Measurements from ENCODE around the gene ASIC1. TPM values are rescaled to one million over a fixed set of nuclear protein-coding genes. Genes with fewer than 3 reads are reported as not detected.

The ASIC1 gene
- polyA plus RNA-seq, 1 experiment, result 7.0 TPM

DNA sequence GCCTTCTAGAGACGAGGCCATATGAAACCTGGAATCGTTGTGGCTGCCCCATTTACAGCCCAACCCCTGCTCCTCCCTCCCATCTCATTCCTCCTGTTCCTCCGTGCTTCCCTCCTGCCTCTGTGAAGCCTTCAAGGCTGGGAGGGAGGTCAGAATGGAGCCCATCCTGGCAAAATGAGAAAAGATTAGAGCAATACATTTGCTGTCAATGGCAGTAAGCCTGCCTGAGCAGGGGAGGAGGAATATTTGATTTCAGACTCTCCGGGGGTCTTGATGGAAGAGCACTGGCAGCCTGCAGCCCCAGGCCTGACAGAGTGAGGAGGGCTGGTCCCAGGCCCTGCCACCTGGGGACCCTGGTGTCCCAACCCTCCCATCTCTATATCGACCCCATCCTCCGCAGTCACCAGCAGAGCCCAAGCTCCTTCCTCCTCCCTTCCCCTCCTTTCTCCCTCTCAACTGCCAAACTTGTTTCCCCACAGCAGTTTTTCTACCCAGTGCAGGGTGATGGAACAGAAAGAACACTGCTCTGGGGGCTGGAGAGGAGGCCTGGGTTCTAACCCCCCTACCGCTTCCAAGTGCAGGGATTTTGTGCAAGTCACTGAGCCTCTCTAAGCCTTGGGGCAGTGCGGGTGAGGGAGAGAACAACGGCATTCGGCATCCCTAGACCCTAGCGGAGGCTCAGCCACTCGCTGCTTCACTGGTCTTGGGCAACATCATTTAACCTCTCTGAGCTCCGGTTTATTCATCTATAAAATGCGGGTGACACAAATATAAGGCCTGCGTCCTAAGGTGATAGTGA lies 16.1 kb upstream of the ASIC1 start:
- no peaks in the 10 kb centered on the region; the same call in 1 of the 2 replicates for H3K27me3 ChIP-seq (ENCODE audit: control insufficient read depth, insufficient read depth, low read length)
- no peak for DNase-seq (ENCODE audit: low read depth)
- TF ChIP-seq, protein P1, sequence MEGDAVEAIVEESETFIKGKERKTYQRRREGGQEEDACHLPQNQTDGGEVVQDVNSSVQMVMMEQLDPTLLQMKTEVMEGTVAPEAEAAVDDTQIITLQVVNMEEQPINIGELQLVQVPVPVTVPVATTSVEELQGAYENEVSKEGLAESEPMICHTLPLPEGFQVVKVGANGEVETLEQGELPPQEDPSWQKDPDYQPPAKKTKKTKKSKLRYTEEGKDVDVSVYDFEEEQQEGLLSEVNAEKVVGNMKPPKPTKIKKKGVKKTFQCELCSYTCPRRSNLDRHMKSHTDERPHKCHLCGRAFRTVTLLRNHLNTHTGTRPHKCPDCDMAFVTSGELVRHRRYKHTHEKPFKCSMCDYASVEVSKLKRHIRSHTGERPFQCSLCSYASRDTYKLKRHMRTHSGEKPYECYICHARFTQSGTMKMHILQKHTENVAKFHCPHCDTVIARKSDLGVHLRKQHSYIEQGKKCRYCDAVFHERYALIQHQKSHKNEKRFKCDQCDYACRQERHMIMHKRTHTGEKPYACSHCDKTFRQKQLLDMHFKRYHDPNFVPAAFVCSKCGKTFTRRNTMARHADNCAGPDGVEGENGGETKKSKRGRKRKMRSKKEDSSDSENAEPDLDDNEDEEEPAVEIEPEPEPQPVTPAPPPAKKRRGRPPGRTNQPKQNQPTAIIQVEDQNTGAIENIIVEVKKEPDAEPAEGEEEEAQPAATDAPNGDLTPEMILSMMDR (IDR thresholded peaks at IDR 0.05; ENCODE audit: insufficient read depth, low read depth, low read length), result no peak
- ChIA-PET POLR2A (no interaction called here), CTCF (interaction anchor here (1.4 to 8.0 kb wide), 8 partner anchors 13 to 74 kb away, joined by 4 to 102 read pairs (median 48); partner anchors contain the start of gene AQP6)
- no peaks in the 10 kb centered on the region for H3K36me3 ChIP-seq (ENCODE audit: control insufficient read depth, insufficient read depth, low read length)
- no peak overlapping the region for H3K4me3 ChIP-seq (ENCODE audit: low read depth, low read length)

DNA sequence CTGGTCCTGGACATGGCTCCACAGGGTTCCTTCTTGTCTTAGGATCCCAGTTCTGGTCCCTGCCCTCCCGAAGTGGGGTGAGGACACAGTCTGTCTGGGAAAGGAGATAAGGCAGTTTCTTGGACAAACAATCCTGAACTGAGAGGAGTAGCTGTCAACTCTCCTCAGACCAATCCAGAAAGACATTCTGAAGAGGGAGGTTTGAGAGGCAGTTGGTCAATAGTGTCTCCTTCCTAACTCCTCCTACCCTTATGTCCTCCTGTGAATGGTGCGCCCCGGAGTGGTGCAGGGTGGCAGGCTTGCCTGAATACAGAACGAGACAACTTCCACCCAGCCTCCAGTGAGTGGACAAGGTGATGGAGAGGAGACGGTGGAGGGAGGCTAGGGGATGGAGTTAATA lies 15.4 kb upstream of the ASIC1 start:
- DNase-seq (ENCODE audit: low read depth), result no peak
- Histone ChIP-seq H3K36me3 (ENCODE audit: control insufficient read depth, insufficient read depth, low read length) (no peaks in the 10 kb centered on the region), H3K27me3 (ENCODE audit: control insufficient read depth, insufficient read depth, low read length) (no peaks in the 10 kb centered on the region; the same call in 1 of the 2 replicates), H3K4me3 (ENCODE audit: low read depth, low read length) (no peak overlapping the region)
- TF ChIP-seq, protein P1 (IDR thresholded peaks at IDR 0.05; ENCODE audit: insufficient read depth, low read depth, low read length), result no peak
- ChIA-PET CTCF (interaction anchor here (1.0 to 8.0 kb wide), 5 partner anchors 13 to 68 kb away, joined by 4 to 102 read pairs (median 77); partner anchors contain the start of gene AQP6), POLR2A (no interaction called here)

DNA sequence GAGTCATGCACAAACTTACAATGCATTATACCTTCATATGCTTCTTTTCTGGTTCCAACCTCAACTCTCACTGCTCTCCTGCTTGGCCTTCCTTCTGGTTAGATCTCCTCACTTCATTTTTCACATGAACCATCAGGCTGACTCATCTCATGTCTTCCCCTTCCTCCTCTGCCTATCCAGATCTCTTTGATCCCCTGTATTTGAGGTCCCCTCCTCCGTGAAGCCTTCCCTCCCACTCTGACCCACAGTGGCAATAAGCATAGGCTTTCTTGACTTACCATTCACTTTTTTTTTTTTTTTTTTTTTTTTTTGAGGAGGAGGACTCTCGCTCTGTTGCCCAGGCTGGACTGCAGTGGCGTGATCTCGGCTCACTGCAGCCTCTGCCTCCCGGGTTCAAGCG lies 14.7 kb upstream of the ASIC1 start:
- H3K27me3 ChIP-seq (ENCODE audit: control insufficient read depth, insufficient read depth, low read length), result peaks cover under 1% of the 10 kb centered on the region
- TF ChIP-seq, protein P1 (IDR thresholded peaks at IDR 0.05; ENCODE audit: insufficient read depth, low read depth, low read length), result no peak
- H3K36me3 ChIP-seq (ENCODE audit: control insufficient read depth, insufficient read depth, low read length), result no peaks in the 10 kb centered on the region
- no peak for DNase-seq (ENCODE audit: low read depth)
- ChIA-PET CTCF (interaction anchor here (1.0 to 8.0 kb wide), 5 partner anchors 8 to 76 kb away, joined by 3 to 90 read pairs (median 4); no protein-coding TSS in a partner anchor), POLR2A (no interaction called here)
- H3K4me3 ChIP-seq (ENCODE audit: low read depth, low read length), result no peak overlapping the region

DNA sequence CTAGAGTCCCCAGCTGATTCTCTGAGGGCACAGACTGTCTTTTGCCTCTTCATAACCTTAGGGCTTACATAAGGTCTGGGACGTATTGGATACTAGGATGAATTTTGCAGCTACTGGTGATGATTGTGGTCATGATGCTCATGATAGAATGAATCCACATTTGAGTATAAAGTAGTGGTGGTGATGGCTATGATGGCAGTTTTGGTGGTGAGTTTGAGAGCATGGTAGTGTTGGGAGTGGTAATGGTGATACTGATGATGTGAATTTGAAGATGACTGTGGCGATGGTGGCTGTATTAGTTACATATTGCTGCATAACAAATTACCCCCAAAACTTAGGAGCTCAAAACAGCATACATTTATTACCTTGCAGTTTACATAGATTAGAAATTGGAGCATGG lies 14.1 kb upstream of the ASIC1 start:
- TF ChIP-seq, protein P1 (IDR thresholded peaks at IDR 0.05; ENCODE audit: insufficient read depth, low read depth, low read length), result no peak
- H3K36me3 ChIP-seq (ENCODE audit: control insufficient read depth, insufficient read depth, low read length), result no peaks in the 10 kb centered on the region
- no peak overlapping the region for H3K4me3 ChIP-seq (ENCODE audit: low read depth, low read length)
- H3K27me3 ChIP-seq (ENCODE audit: control insufficient read depth, insufficient read depth, low read length), result peaks cover 2% of the 10 kb centered on the region
- ChIA-PET POLR2A (no interaction called here), CTCF (interaction anchor here (0.7 to 2.3 kb wide), 5 partner anchors 9 to 77 kb away, joined by 3 to 15 read pairs (median 4); no protein-coding TSS in a partner anchor)
- no peak for DNase-seq (ENCODE audit: low read depth)

DNA sequence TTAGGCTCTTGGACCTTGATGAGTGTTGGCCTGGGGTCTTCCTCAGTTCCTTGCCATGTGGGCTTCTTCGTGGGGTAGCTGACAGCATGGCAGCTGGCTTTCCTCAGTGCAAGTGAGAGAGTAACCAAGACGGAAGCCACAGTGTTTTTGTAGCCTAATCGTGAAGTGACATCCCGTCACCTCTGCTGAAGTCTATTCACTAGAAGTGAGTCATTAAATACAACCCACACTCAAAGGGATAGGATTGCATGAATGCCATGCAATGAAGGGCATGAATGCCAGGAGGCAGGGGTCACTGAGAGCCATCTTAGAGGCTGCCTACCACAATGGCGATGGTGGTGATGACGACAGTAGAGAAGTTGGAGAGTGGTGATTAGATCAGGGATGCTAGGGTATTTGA lies 13.5 kb upstream of the ASIC1 start:
- Histone ChIP-seq H3K27me3 (ENCODE audit: control insufficient read depth, insufficient read depth, low read length) (peaks cover 2% of the 10 kb centered on the region), H3K36me3 (ENCODE audit: control insufficient read depth, insufficient read depth, low read length) (no peaks in the 10 kb centered on the region), H3K4me3 (ENCODE audit: low read depth, low read length) (no peak overlapping the region)
- CTCF ChIA-PET, result interaction anchor here (0.7 to 2.3 kb wide), 5 partner anchors 10 to 78 kb away, joined by 3 to 15 read pairs (median 4); no protein-coding TSS in a partner anchor
- POLR2A ChIA-PET, result no interaction called here
- TF ChIP-seq, protein P1 (IDR thresholded peaks at IDR 0.05; ENCODE audit: insufficient read depth, low read depth, low read length), result no peak
- no peak for DNase-seq (ENCODE audit: low read depth)
